ENCODE results near the gene DLEC1.
"Not testable (repeated sequence)": the region's sequence is repeated elsewhere in the genome, so short reads cannot be mapped to it uniquely, and the experiment has no call there.

DLEC1 gene

GRCh38 chr3:38126121-38126892 lies 87.3 kb downstream of the DLEC1 start:
- DNase-seq (ENCODE audit: insufficient read length) (no peak), FAIRE-seq (no peak)
- no peak for TF ChIP-seq POLR2AphosphoS5 (IDR thresholded peaks at IDR 0.05; ENCODE audit: low read depth, low read length)
- no peak for TF ChIP-seq POLR2A (IDR thresholded peaks at IDR 0.05; ENCODE audit: low read depth, low read length)

- FAIRE-seq (no peak), DNase-seq (ENCODE audit: insufficient read length) (no peak)
- TF ChIP-seq TAF1 (IDR thresholded peaks at IDR 0.05; ENCODE audit: borderline replicate concordance, low read depth, low read length) (no peak), POLR2AphosphoS5 (IDR thresholded peaks at IDR 0.05; ENCODE audit: low read depth, low read length) (no peak), POLR2A (IDR thresholded peaks at IDR 0.05; ENCODE audit: low read depth, low read length) (no peak)
Measured at GRCh38 chr3:38127611-38128302, 88.7 kb downstream of the DLEC1 start.

- no peak for FAIRE-seq
- DNase-seq (ENCODE audit: insufficient read length) = no peak
- no peak for TF ChIP-seq TAF1 (IDR thresholded peaks at IDR 0.05; ENCODE audit: borderline replicate concordance, low read depth, low read length)
- TF ChIP-seq POLR2AphosphoS5 (IDR thresholded peaks at IDR 0.05; ENCODE audit: low read depth, low read length) = no peak
- TF ChIP-seq POLR2A (IDR thresholded peaks at IDR 0.05; ENCODE audit: low read depth, low read length) = no peak
Measured at GRCh38 chr3:38128303-38128655, 89.3 kb downstream of the DLEC1 start.

DNA sequence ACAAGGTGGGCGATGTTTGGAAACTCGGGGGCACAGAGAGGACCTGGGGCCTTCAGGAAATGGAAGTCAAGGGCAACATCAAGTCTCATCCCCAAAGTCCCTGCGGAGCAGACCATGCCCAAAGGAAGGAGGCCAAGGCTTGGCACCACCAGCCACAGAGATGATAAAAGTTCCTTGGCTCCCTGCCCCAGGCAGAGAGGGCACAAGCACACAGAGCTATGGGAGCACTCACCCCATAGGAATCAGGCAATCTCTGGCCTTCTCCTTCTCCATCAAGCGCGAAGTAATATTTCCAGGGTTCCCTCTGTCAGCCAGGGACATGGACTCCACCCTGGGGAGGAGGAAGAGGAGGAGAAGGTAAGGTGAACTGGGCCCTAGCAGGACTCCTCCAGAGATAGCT lies 90.0 kb downstream of the DLEC1 start:
- DNase-seq (ENCODE audit: insufficient read length) (no peak), FAIRE-seq (no peak)
- TF ChIP-seq POLR2A (IDR thresholded peaks at IDR 0.05; ENCODE audit: low read depth, low read length) (no peak), POLR2AphosphoS5 (IDR thresholded peaks at IDR 0.05; ENCODE audit: low read depth, low read length) (no peak), TAF1 (IDR thresholded peaks at IDR 0.05; ENCODE audit: borderline replicate concordance, low read depth, low read length) (no peak)

DNA sequence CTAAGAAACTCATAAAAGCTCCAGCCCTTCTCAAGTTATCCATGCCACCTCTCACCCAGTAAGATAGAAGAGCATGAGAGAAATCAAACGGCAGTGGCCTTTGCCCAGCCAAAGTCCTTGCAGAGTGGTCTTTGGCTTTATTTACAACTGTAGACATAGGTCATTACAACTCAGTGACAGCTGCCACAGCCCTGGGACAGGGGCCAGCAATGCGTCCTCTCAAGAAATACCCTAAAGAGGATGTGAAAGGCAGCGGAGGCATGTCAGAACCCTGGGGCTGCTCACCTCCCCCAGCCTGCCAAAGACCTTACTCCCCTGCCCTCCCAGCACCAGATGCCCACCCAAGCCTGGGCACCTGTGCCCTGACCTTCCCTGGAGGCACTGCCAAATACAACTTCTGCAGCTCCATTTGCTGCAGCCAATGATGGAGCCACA lies 91.6 kb downstream of the DLEC1 start:
- DNase-seq (ENCODE audit: insufficient read length) = no peak
- TF ChIP-seq TAF1 (IDR thresholded peaks at IDR 0.05; ENCODE audit: borderline replicate concordance, low read depth, low read length) = no peak
- no peak for TF ChIP-seq POLR2A (IDR thresholded peaks at IDR 0.05; ENCODE audit: low read depth, low read length)
- TF ChIP-seq POLR2AphosphoS5 (IDR thresholded peaks at IDR 0.05; ENCODE audit: low read depth, low read length) = no peak
- no peak for FAIRE-seq

GRCh38 chr3:38131621-38132369 lies 92.8 kb downstream of the DLEC1 start:
- no peak for FAIRE-seq
- no peak for DNase-seq (ENCODE audit: insufficient read length)
- TF ChIP-seq TAF1 (IDR thresholded peaks at IDR 0.05; ENCODE audit: borderline replicate concordance, low read depth, low read length) = no peak
- TF ChIP-seq POLR2A (IDR thresholded peaks at IDR 0.05; ENCODE audit: low read depth, low read length) = no peak
- TF ChIP-seq POLR2AphosphoS5 (IDR thresholded peaks at IDR 0.05; ENCODE audit: low read depth, low read length) = no peak

DNA sequence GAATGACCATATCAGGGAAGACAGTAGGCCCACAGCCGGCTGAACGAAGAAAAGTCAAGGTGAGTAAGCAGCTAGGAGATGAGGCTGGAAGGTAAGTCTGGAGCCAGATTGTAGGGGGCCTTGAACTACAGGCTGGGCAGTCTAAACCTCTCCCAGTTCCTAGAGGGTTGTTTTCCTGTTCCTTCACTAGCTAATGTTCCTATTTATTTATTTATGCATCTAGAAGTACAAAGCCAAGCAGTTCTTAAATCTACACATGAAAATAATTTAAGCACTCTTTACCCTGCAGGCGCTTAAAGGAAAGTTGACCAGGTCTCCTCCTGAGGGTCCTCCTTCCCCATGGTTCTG lies 94.2 kb downstream of the DLEC1 start:
- DNase-seq (ENCODE audit: insufficient read length) (no peak), FAIRE-seq (no peak)
- TF ChIP-seq TAF1 (IDR thresholded peaks at IDR 0.05; ENCODE audit: borderline replicate concordance, low read depth, low read length) = no peak
- TF ChIP-seq POLR2A (IDR thresholded peaks at IDR 0.05; ENCODE audit: low read depth, low read length) = no peak
- no peak for TF ChIP-seq POLR2AphosphoS5 (IDR thresholded peaks at IDR 0.05; ENCODE audit: low read depth, low read length)

GRCh38 chr3:38133557-38134405 lies 94.8 kb downstream of the DLEC1 start:
- no peak for TF ChIP-seq TAF1 (IDR thresholded peaks at IDR 0.05; ENCODE audit: borderline replicate concordance, low read depth, low read length)
- no peak for TF ChIP-seq POLR2AphosphoS5 (IDR thresholded peaks at IDR 0.05; ENCODE audit: low read depth, low read length)
- no peak for TF ChIP-seq POLR2A (IDR thresholded peaks at IDR 0.05; ENCODE audit: low read depth, low read length)
- no peak for DNase-seq (ENCODE audit: insufficient read length)
- FAIRE-seq = no peak

- not testable (repeated sequence) for DNase-seq (ENCODE audit: insufficient read length); FAIRE-seq
Measured at GRCh38 chr3:38134517-38135143, 95.6 kb downstream of the DLEC1 start.

GRCh38 chr3:38135621-38136277 lies 96.7 kb downstream of the DLEC1 start:
- not testable (repeated sequence) for FAIRE-seq; DNase-seq (ENCODE audit: insufficient read length)

DNA sequence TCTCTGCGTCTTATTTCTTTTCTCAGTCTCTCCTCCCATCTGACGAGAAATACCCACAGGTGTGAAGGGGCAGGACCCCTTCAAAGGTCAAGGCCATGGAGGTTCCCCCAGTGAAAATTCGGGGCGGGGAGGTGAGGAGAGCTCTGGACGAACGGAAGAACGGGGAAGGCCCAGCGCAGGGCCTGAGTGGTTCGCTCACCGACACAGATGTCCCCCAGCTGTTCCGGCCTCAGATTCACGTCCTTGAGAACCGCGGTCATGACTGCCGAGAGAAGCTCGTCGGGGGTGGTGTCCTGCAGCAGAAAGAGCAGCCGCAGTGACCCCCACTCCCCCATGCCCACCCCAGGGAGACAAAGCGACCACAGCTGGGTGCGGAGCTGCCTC lies 97.4 kb downstream of the DLEC1 start:
- no peak for DNase-seq (ENCODE audit: insufficient read length)
- no peak for TF ChIP-seq POLR2AphosphoS5 (IDR thresholded peaks at IDR 0.05; ENCODE audit: low read depth, low read length)
- TF ChIP-seq POLR2A (IDR thresholded peaks at IDR 0.05; ENCODE audit: low read depth, low read length) = no peak
- no peak for TF ChIP-seq TAF1 (IDR thresholded peaks at IDR 0.05; ENCODE audit: borderline replicate concordance, low read depth, low read length)
- FAIRE-seq = no peak

Measured in GM12892 (cell line).